ENCODE results near the gene PRX.

DNA sequence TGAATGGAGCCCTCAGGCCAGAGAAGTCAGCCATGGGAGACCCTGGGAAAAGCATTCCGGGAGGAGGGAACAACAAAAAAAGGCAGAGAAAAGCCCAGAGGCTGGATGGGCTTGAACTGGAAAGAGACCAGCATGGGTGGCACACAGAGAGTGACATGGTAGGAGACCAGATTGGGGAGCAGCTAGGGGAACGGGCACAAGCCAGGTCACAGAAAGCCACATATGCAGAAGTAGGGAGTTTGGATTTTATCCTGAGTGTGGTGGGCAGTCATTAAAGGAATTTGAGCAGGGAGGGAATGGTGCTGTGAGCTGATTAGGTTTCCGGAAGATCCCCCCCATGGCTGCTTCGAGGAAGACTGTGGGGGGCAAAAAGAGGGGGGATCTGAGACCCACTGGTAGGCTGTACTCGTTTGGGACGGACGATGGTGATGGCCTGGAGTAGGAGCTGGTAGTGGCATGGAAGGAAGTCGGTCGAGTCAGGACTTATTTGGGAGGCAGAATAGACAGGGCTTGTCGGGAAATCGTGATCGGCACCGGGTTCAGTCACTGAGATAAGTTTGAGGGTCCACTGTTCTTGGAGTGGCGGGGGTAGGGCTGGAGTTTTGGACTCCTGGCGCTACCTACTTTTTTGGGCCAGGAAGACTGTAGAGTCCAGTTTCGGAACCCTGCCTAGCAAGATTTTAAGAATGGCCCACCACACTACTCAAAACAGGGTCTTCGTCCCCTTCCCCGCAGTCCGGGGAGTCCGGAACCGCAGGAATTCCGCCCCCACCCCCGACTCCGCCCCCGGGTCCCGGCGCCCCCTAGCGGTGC, 11.7 kb upstream of the PRX start:
- TF ChIP-seq, protein P1, sequence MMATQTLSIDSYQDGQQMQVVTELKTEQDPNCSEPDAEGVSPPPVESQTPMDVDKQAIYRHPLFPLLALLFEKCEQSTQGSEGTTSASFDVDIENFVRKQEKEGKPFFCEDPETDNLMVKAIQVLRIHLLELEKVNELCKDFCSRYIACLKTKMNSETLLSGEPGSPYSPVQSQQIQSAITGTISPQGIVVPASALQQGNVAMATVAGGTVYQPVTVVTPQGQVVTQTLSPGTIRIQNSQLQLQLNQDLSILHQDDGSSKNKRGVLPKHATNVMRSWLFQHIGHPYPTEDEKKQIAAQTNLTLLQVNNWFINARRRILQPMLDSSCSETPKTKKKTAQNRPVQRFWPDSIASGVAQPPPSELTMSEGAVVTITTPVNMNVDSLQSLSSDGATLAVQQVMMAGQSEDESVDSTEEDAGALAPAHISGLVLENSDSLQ (IDR thresholded peaks at IDR 0.05) = no peak
- no peak for TF ChIP-seq SUZ12 (IDR thresholded peaks at IDR 0.05)
- TF ChIP-seq HDGF (IDR thresholded peaks at IDR 0.05; ENCODE audit: borderline replicate concordance) = no peak

Measured in HEK293T (cell line).